ENCODE data around the gene BAIAP2. TPM values are rescaled to one million over a fixed set of nuclear protein-coding genes. Genes with fewer than 3 reads are reported as not detected.
A peak's percentile ranks its signal among the peaks of the same experiment; 100 is the strongest.

The BAIAP2 gene
- total RNA-seq, 1 donor from 2014 or later = 80.3 TPM

GRCh38 chr17:81037026-81037797 is 2.3 kb downstream of the BAIAP2 start:
- H3K36me3 ChIP-seq (ENCODE audit: control insufficient read depth, insufficient read depth, low read length) = no peaks in the 10 kb centered on the region
- no peaks in the 10 kb centered on the region for H3K27me3 ChIP-seq (ENCODE audit: control insufficient read depth, insufficient read depth, low read length)
- DNase-seq (ENCODE audit: low read depth) = no peak
- H3K4me3 ChIP-seq (ENCODE audit: low read depth, low read length) = no peak overlapping the region
- no peak for TF ChIP-seq CTCF (IDR thresholded peaks at IDR 0.05; ENCODE audit: insufficient read depth, low read length, poor library complexity, severe bottlenecking)

GRCh38 chr17:81037798-81038733 is 3.1 kb downstream of the BAIAP2 start:
- no peak for DNase-seq (ENCODE audit: low read depth)
- Histone ChIP-seq H3K27me3 (ENCODE audit: control insufficient read depth, insufficient read depth, low read length) (no peaks in the 10 kb centered on the region), H3K4me3 (ENCODE audit: low read depth, low read length) (no peak overlapping the region), H3K36me3 (ENCODE audit: control insufficient read depth, insufficient read depth, low read length) (no peaks in the 10 kb centered on the region)
- peak; percentile 4 for TF ChIP-seq CTCF (IDR thresholded peaks at IDR 0.05; ENCODE audit: insufficient read depth, low read length, poor library complexity, severe bottlenecking)

DNA sequence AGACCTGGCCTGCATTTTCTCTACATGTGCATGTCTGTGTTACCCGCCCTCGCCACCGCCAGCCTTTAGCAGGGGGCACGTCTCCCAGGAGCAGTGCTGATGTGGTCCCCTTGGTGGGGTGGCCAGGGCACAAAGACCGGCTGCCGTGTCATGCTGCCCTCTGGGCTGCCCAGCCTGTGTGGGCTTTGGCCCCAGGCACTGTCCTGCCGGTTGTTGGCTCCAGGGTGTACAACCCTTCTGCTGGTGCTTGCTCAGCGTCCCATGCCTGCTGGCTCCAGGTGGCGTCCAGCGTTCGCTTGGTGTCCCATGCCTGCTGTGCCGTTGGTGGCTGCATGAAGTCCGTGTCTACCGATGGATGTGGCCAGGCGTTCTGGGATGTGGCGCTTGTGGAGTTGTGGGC is 4.1 kb downstream of the BAIAP2 start:
- TF ChIP-seq CTCF (IDR thresholded peaks at IDR 0.05; ENCODE audit: insufficient read depth, low read length, poor library complexity, severe bottlenecking) = no peak
- no peak for DNase-seq (ENCODE audit: low read depth)
- Histone ChIP-seq H3K27me3 (ENCODE audit: control insufficient read depth, insufficient read depth, low read length) (no peaks in the 10 kb centered on the region), H3K4me3 (ENCODE audit: low read depth, low read length) (no peak overlapping the region), H3K36me3 (ENCODE audit: control insufficient read depth, insufficient read depth, low read length) (no peaks in the 10 kb centered on the region)

GRCh38 chr17:81039854-81040758 is 5.2 kb downstream of the BAIAP2 start:
- Histone ChIP-seq H3K36me3 (ENCODE audit: control insufficient read depth, insufficient read depth, low read length) (no peaks in the 10 kb centered on the region), H3K27me3 (ENCODE audit: control insufficient read depth, insufficient read depth, low read length) (no peaks in the 10 kb centered on the region), H3K4me3 (ENCODE audit: low read depth, low read length) (no peak overlapping the region)
- TF ChIP-seq CTCF (IDR thresholded peaks at IDR 0.05; ENCODE audit: insufficient read depth, low read length, poor library complexity, severe bottlenecking) = no peak
- DNase-seq (ENCODE audit: low read depth) = no peak

GRCh38 chr17:81040791-81041337 is 5.9 kb downstream of the BAIAP2 start:
- no peak overlapping the region for H3K4me3 ChIP-seq (ENCODE audit: low read depth, low read length)
- peak; percentile 57 for TF ChIP-seq CTCF (IDR thresholded peaks at IDR 0.05; ENCODE audit: insufficient read depth, low read length, poor library complexity, severe bottlenecking)
- no peaks in the 10 kb centered on the region for H3K27me3 ChIP-seq (ENCODE audit: control insufficient read depth, insufficient read depth, low read length)
- no peak for DNase-seq (ENCODE audit: low read depth)
- H3K36me3 ChIP-seq (ENCODE audit: control insufficient read depth, insufficient read depth, low read length) = no peaks in the 10 kb centered on the region
